Measurements from ENCODE around the gene ASF1B. TPM values are rescaled to one million over a fixed set of nuclear protein-coding genes. Genes with fewer than 3 reads are reported as not detected.

ASF1B gene
- total RNA-seq, 1 donor from 2014 or later: 2.3 TPM

DNA sequence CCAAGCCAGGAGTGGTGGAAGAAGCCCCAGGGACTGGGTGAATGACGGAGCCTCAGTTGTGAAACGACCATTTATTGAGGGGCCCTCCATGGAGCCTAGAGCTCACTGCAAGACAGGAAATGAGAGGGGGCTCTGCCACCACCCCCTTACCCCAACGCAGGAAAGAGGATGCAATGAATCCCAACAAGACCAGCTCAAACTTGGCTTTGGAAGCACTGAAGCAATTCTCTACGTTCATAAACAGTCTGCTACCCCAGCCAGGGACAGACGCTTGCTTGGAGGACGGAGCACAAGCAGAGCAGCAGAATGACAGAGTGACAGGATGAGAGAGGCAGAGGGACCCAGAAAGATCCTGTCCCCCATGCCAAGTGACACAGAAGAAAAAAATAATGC is 19.9 kb downstream of the ASF1B start:
- TF ChIP-seq, protein P1, sequence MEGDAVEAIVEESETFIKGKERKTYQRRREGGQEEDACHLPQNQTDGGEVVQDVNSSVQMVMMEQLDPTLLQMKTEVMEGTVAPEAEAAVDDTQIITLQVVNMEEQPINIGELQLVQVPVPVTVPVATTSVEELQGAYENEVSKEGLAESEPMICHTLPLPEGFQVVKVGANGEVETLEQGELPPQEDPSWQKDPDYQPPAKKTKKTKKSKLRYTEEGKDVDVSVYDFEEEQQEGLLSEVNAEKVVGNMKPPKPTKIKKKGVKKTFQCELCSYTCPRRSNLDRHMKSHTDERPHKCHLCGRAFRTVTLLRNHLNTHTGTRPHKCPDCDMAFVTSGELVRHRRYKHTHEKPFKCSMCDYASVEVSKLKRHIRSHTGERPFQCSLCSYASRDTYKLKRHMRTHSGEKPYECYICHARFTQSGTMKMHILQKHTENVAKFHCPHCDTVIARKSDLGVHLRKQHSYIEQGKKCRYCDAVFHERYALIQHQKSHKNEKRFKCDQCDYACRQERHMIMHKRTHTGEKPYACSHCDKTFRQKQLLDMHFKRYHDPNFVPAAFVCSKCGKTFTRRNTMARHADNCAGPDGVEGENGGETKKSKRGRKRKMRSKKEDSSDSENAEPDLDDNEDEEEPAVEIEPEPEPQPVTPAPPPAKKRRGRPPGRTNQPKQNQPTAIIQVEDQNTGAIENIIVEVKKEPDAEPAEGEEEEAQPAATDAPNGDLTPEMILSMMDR (IDR thresholded peaks at IDR 0.05; ENCODE audit: partially characterized antibody, unreplicated experiment): no peak
- DNase-seq: no peak
- Mint-ChIP-seq H3K27ac (ENCODE audit: unreplicated experiment) (peak overlapping the region; percentile 75), H3K4me1 (ENCODE audit: low read depth, unreplicated experiment) (peaks cover 21% of the 10 kb centered on the region), H3K27me3 (ENCODE audit: unreplicated experiment) (peaks cover 14% of the 10 kb centered on the region), H3K9me3 (ENCODE audit: unreplicated experiment) (peaks cover 5% of the 10 kb centered on the region), H3K4me3 (ENCODE audit: unreplicated experiment) (peak overlapping the region; percentile 92), H3K36me3 (ENCODE audit: unreplicated experiment) (no peaks in the 10 kb centered on the region)

DNA sequence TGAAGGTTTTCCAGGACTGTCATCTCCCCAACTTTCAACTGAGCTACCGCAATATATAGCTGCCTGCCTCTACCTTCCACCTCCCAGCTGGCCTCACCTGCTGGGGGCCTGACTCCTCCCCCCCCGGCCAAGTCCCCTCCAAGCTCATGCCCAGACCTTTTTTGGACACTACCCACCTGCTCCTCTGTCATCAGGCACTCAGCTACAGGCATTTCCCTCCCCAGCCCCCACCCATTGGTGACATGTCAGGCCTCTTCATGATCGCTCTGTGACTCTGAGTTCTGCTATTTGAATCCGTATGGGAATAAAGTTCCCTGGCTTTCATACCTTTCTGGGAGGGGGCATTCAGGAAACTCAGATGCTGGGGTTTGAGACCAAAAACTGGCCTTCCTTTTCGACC is 20.6 kb downstream of the ASF1B start:
- Mint-ChIP-seq H3K4me1 (ENCODE audit: low read depth, unreplicated experiment) (peaks cover 21% of the 10 kb centered on the region), H3K27me3 (ENCODE audit: unreplicated experiment) (peaks cover 14% of the 10 kb centered on the region), H3K9me3 (ENCODE audit: unreplicated experiment) (peaks cover 5% of the 10 kb centered on the region), H3K4me3 (ENCODE audit: unreplicated experiment) (peak overlapping the region; percentile 92), H3K36me3 (ENCODE audit: unreplicated experiment) (no peaks in the 10 kb centered on the region), H3K27ac (ENCODE audit: unreplicated experiment) (no peak overlapping the region)
- no peak for DNase-seq
- TF ChIP-seq, protein P1 (IDR thresholded peaks at IDR 0.05; ENCODE audit: partially characterized antibody, unreplicated experiment): no peak

DNA sequence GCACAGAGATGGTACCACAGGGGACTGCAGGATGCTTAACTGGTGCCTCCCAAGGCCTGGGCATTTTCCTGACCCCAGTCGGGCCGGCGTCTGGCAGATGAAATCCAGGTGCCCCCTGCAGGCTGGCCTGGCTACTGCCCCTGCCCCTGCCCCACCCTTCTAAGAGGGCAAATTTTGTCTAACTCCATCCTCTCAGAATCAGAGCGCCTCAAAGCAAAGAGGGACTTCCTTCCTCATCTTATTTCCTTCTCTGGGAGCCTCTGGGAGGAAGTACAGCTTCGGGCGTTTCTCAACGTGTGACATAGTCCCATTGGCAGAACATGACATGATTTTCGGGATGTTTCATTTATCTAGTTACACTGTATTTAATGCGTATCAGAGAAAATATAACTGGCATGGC is 21.5 kb downstream of the ASF1B start:
- H3K9me3 Mint-ChIP-seq (ENCODE audit: unreplicated experiment): peaks cover 5% of the 10 kb centered on the region
- peaks cover 14% of the 10 kb centered on the region for H3K27me3 Mint-ChIP-seq (ENCODE audit: unreplicated experiment)
- no peak overlapping the region for H3K27ac Mint-ChIP-seq (ENCODE audit: unreplicated experiment)
- peak; percentile 72 for DNase-seq
- H3K4me3 Mint-ChIP-seq (ENCODE audit: unreplicated experiment): no peak overlapping the region
- H3K4me1 Mint-ChIP-seq (ENCODE audit: low read depth, unreplicated experiment): peaks cover 21% of the 10 kb centered on the region
- TF ChIP-seq, protein P1 (IDR thresholded peaks at IDR 0.05; ENCODE audit: partially characterized antibody, unreplicated experiment): peak; percentile 58
- no peaks in the 10 kb centered on the region for H3K36me3 Mint-ChIP-seq (ENCODE audit: unreplicated experiment)

DNA sequence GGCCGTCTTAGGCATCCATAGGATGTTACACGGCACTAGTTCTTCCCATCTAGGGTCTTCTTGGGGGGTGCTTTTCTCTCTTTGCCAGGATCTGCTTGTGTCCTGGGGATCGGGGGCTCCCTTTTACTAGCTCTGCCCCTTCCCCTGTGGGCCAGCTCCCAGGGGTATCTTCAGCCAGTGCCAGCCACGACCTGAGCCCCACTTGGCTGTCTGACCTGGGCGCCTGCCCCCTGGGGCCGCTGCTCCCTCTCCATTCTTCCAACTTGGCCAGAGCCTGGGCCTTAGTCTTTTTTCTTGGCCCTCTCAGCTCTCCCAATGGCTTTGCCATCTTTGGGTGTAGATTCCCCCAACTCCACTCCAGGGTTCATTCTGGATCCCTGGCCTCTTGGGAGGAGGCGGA is 21.9 kb downstream of the ASF1B start:
- peaks cover 5% of the 10 kb centered on the region for H3K9me3 Mint-ChIP-seq (ENCODE audit: unreplicated experiment)
- TF ChIP-seq, protein P1 (IDR thresholded peaks at IDR 0.05; ENCODE audit: partially characterized antibody, unreplicated experiment): no peak
- DNase-seq: no peak
- peaks cover 21% of the 10 kb centered on the region for H3K4me1 Mint-ChIP-seq (ENCODE audit: low read depth, unreplicated experiment)
- no peak overlapping the region for H3K27ac Mint-ChIP-seq (ENCODE audit: unreplicated experiment)
- H3K36me3 Mint-ChIP-seq (ENCODE audit: unreplicated experiment): no peaks in the 10 kb centered on the region
- peaks cover 14% of the 10 kb centered on the region for H3K27me3 Mint-ChIP-seq (ENCODE audit: unreplicated experiment)
- H3K4me3 Mint-ChIP-seq (ENCODE audit: unreplicated experiment): no peak overlapping the region

DNA sequence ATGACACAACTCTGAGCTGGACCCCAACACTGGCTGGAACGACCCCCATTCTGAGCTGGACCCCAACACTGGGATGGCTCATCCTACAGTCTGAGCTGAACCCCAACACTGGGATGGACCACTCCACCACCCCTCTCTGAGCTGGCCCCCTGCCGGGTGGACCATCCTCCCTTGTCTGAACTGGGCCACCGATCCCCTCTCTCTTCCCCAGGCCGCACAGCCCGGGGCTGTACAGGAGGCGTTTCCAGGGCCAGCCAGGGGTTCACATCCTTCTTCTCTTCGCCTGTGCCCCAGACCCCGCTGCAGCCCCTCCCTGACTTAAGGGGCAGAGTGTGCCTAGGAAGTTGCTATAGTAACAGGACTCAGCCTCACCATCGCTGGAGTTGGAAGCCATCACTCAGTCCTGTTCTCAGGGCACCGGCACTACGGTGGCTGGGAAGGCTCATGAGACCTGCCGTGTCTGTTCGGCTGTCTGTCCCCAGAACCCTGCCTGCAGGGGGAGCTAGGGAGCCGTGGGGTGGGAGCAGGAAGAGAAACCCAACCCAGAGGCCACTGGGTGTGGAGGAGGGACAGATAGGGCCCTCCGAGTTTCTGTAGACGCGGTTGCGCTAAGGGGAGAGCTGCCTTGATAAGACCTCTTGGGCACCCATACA is 22.5 kb downstream of the ASF1B start:
- TF ChIP-seq, protein P1 (IDR thresholded peaks at IDR 0.05; ENCODE audit: partially characterized antibody, unreplicated experiment): no peak
- peaks cover 5% of the 10 kb centered on the region for H3K9me3 Mint-ChIP-seq (ENCODE audit: unreplicated experiment)
- peaks cover 10% of the 10 kb centered on the region for H3K27me3 Mint-ChIP-seq (ENCODE audit: unreplicated experiment)
- DNase-seq: peak; percentile 31
- H3K36me3 Mint-ChIP-seq (ENCODE audit: unreplicated experiment): no peaks in the 10 kb centered on the region
- peaks cover 17% of the 10 kb centered on the region for H3K4me1 Mint-ChIP-seq (ENCODE audit: low read depth, unreplicated experiment)
- H3K4me3 Mint-ChIP-seq (ENCODE audit: unreplicated experiment): no peak overlapping the region
- no peak overlapping the region for H3K27ac Mint-ChIP-seq (ENCODE audit: unreplicated experiment)

Measured in glutamatergic neuron (in vitro differentiated cells).